OCI-LY1 (cell line): Measurements from ENCODE around the gene UNC5CL.

Experiments
- H2AFZ ChIP-seq: fragments of 200-600 bp; sonication (generic), shearing (Covaris generic); 2 replicates; pipeline ENCODE4 v1.6.0; 2014; ENCODE audit warnings: antibody characterized with exemption, mild to moderate bottlenecking, low read length
- H3F3A ChIP-seq: fragments of 200-600 bp; sonication (generic), shearing (Covaris generic); 2 replicates; pipeline ENCODE4 v1.6.0; 2014; ENCODE audit warnings: mild to moderate bottlenecking, antibody characterized with exemption, low read length, moderate library complexity; ENCODE audit not compliant: insufficient read depth
- H3K27ac ChIP-seq: fragments of 200-600 bp; sonication (generic); 2 replicates; pipeline ENCODE4 v1.5.1; 2014; ENCODE audit warnings: low read length, mixed run types, mild to moderate bottlenecking, low read depth; ENCODE audit not compliant: poor library complexity, severe bottlenecking
- H3K27me3 ChIP-seq: fragments of 200-600 bp; sonication (generic); 2 replicates; pipeline ENCODE4 v1.6.0; 2014; ENCODE audit warnings: antibody characterized with exemption, mild to moderate bottlenecking, low read length, moderate library complexity; ENCODE audit not compliant: insufficient read depth
- H3K36me3 ChIP-seq: fragments of 200-600 bp; sonication (generic); 2 replicates; pipeline ENCODE4 v1.6.1; 2014; ENCODE audit warnings: mild to moderate bottlenecking, antibody characterized with exemption, low read length, moderate library complexity, mixed read lengths; ENCODE audit not compliant: insufficient read depth
- H3K4me1 ChIP-seq: fragments of 200-600 bp; sonication (generic); 2 replicates; pipeline ENCODE4 v1.5.1; 2014; ENCODE audit warnings: mild to moderate bottlenecking, low read length, moderate library complexity; ENCODE audit not compliant: insufficient read depth, severe bottlenecking
- H3K4me2 ChIP-seq: fragments of 200-600 bp; sonication (generic), shearing (Covaris generic); 2 replicates; pipeline ENCODE4 v1.6.1; 2014; ENCODE audit warnings: low read length
- H3K4me3 ChIP-seq: fragments of 200-600 bp; sonication (generic); 2 replicates; pipeline ENCODE4 v1.5.1; 2014; ENCODE audit warnings: low read length, low read depth, mild to moderate bottlenecking, mixed read lengths; ENCODE audit not compliant: poor library complexity, severe bottlenecking
- H3K79me2 ChIP-seq: fragments of 200-600 bp; shearing (Covaris generic); 2 replicates; pipeline ENCODE4 v1.6.1; 2016; ENCODE audit warnings: mixed run types, low read length, mixed read lengths; ENCODE audit not compliant: insufficient read depth
- H3K9ac ChIP-seq: fragments of 200-600 bp; sonication (generic), shearing (Covaris generic); 2 replicates; pipeline ENCODE4 v1.6.1; 2014; ENCODE audit warnings: mild to moderate bottlenecking, low read length, mixed read lengths
- H3K9me2 ChIP-seq: fragments of 200-600 bp; sonication (generic), shearing (Covaris generic); 2 replicates; pipeline ENCODE4 v1.6.1; 2014; ENCODE audit warnings: low read depth, mild to moderate bottlenecking, low read length, mixed read lengths
- H3K9me3 ChIP-seq: fragments of 200-600 bp; shearing (Covaris generic); 2 replicates; pipeline ENCODE4 v1.6.1; 2014; ENCODE audit warnings: low read length, mixed read lengths
- H4K20me1 ChIP-seq: fragments of 200-600 bp; sonication (generic), shearing (Covaris generic); 2 replicates; pipeline ENCODE4 v1.6.0; 2016; ENCODE audit warnings: mild to moderate bottlenecking, low read length; ENCODE audit not compliant: insufficient read depth
- CTCF ChIP-seq: fragments of 200-600 bp; sonication (generic), shearing (Covaris generic); IDR thresholded peaks from 2 replicates; pipeline ENCODE4 v1.5.1; 2017; ENCODE audit warnings: mild to moderate bottlenecking, antibody characterized with exemption, low read length, moderate library complexity, mixed read lengths
- EZH2 ChIP-seq: fragments of 200-600 bp; sonication (generic), shearing (Covaris generic); IDR thresholded peaks from 2 replicates; pipeline ENCODE4 v1.8.0; 2017; ENCODE audit warnings: borderline replicate concordance, mixed run types, mild to moderate bottlenecking, antibody characterized with exemption, low read length, moderate library complexity, mixed read lengths

The UNC5CL gene

DNA sequence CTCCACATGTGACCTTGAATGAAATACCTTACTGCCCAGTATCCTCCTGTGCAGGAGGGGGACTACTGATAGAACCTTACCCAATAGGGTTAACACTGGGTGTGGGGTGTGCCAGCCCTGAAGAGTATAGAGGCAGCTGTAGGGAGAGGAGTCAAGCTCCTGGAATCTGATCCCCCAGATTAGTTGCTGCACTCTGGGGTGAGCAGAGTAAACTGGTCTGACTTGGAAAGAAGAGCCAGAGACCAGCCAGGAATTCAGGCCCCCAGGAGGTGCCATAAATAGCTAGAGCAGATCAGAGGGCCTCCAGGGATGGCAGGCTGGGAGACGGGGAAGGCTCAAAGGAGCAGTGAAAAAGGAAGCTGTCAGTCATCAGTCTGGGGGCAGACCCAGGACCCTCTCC is 10.5 kb upstream of the UNC5CL start:
- Histone ChIP-seq H3K27ac (no peak overlapping the region), H3F3A (no peaks in the 10 kb centered on the region), H3K9ac (no peak overlapping the region), H3K4me3 (no peak overlapping the region), H3K4me2 (no peak overlapping the region), H3K9me3 (no peaks in the 10 kb centered on the region), H3K36me3 (no peaks in the 10 kb centered on the region), H3K9me2 (no peaks in the 10 kb centered on the region), H3K79me2 (no peaks in the 10 kb centered on the region), H2AFZ (no peak overlapping the region), H3K4me1 (peaks cover 20% of the 10 kb centered on the region), H3K27me3 (no peaks in the 10 kb centered on the region), H4K20me1 (no peaks in the 10 kb centered on the region)
- no peak for TF ChIP-seq EZH2
- no peak for TF ChIP-seq CTCF

DNA sequence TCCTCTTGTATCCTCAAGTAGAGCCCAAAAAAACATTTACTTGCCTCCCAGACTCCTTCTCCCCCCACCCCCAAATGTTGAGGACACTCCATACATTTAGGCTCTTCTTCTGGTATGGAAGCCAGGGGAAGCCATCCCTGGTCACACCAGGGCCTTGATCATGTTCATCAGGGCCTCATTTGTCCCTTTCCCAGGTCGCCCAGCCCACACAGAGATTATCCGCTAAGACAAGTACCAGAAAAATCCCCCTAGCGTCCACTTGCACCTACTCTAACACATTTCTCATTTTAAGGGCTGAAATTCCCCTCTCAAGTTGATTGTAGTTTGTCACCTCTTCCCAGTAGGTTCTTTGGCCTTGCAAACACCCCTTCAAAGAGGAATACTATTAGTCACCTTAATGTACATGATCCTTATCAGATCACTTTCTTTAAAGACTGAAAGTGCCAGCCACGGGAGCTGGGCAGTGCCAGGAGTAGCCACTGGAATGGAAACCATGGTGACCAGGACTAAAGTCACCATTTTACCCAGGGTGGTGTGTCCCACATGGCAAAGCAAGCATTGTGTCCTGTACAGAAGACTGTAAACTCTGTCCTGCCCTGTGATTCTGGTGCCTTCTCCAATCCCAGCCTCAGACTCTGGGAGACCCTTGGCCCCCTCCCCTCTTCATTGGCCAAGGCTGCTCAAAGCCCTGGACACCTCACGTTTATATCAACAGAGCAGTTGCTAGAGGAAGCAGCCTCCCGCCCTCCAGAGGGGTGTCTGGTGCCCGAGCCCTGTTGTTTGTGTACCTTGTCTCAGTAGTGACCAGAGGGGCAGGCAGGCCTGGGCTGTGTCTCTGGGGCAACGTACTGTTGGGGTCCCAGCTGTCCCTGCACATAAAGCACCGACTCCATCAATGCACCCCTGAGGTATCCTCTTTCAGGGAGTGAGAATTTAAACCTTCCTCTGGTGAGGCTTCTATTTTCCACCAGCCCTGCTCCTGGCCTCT is 9.0 kb upstream of the UNC5CL start:
- Histone ChIP-seq H3K4me3 (no peak overlapping the region), H3K9ac (no peak overlapping the region), H3K9me2 (no peaks in the 10 kb centered on the region), H3K27me3 (no peaks in the 10 kb centered on the region), H3F3A (no peaks in the 10 kb centered on the region), H3K4me1 (peaks cover 19% of the 10 kb centered on the region), H3K27ac (no peak overlapping the region), H3K36me3 (no peaks in the 10 kb centered on the region), H3K9me3 (no peaks in the 10 kb centered on the region), H3K4me2 (no peak overlapping the region), H4K20me1 (no peaks in the 10 kb centered on the region), H2AFZ (no peak overlapping the region), H3K79me2 (no peaks in the 10 kb centered on the region)
- TF ChIP-seq EZH2 (no peak), CTCF (no peak)

DNA sequence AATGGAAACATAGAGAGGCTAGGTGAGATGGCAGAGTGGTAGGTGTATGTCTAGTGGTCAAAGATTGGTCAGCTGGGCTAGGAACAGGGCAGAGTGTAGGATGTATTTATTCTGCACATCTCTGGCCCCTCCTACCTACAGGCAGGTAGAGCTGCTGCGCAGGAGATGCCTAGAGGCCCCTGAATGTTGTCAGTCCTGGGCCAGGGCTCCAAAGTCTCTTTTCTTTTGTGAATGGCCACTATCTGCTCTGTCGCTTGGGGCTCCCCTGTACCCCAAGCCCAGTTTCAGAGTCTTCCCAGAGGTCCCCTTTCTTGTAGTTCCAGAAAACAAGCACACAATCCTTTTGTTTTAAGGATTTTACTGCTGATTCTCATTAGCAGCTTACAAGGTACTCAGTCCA is 8.3 kb upstream of the UNC5CL start:
- peaks cover 11% of the 10 kb centered on the region for H3K4me1 ChIP-seq
- TF ChIP-seq EZH2 (no peak), CTCF (no peak)
- H3K27me3 ChIP-seq, result no peaks in the 10 kb centered on the region

More for the DNA sequence above, 8.3 kb upstream of the UNC5CL start:
- H3K9me3 ChIP-seq, result no peaks in the 10 kb centered on the region
- no peaks in the 10 kb centered on the region for H3K9me2 ChIP-seq
- no peak overlapping the region for H3K4me2 ChIP-seq
- H2AFZ ChIP-seq, result no peak overlapping the region
- no peak overlapping the region for H3K27ac ChIP-seq
- no peak overlapping the region for H3K9ac ChIP-seq
- no peaks in the 10 kb centered on the region for H3K79me2 ChIP-seq
- no peaks in the 10 kb centered on the region for H3K36me3 ChIP-seq
- no peak overlapping the region for H3K4me3 ChIP-seq
- H4K20me1 ChIP-seq, result no peaks in the 10 kb centered on the region
- H3F3A ChIP-seq, result no peaks in the 10 kb centered on the region
